ENCODE data around the gene MS4A10. TPM values are rescaled to one million over a fixed set of nuclear protein-coding genes. Genes with fewer than 3 reads are reported as not detected.

Gene MS4A10
- total and polyA plus RNA-seq, 9 donors: 0.36 TPM; not detected in 8

GRCh38 chr11:60792521-60792920 is 7.4 kb downstream of the MS4A10 start:
- Histone ChIP-seq H3K27me3 (no peaks in the 10 kb centered on the region), H3K36me3 (no peaks in the 10 kb centered on the region), H3K9me3 (no peaks in the 10 kb centered on the region), H3K4me3 (no peak overlapping the region), H3K4me1 (ENCODE audit: insufficient read depth) (no peaks in the 10 kb centered on the region), H3K27ac (no peak overlapping the region)
- no peak for DNase-seq
- TF ChIP-seq CTCF (IDR thresholded peaks at IDR 0.05) (no peak), EP300 (IDR thresholded peaks at IDR 0.05) (no peak), POLR2A (IDR thresholded peaks at IDR 0.05) (no peak)
- 79 to 84% (median 83%) methylated on average over 3 of the region's 3 CpGs for WGBS, 3 donors
- intact Hi-C loops (cut with DNase I): no loop called here

GRCh38 chr11:60795291-60795690 is 10.2 kb downstream of the MS4A10 start:
- Histone ChIP-seq H3K27ac (no peak overlapping the region), H3K27me3 (no peaks in the 10 kb centered on the region), H3K4me3 (no peak overlapping the region), H3K9me3 (no peaks in the 10 kb centered on the region), H3K36me3 (no peaks in the 10 kb centered on the region), H3K4me1 (ENCODE audit: insufficient read depth) (no peaks in the 10 kb centered on the region)
- intact Hi-C loops (cut with DNase I): no loop called here
- WGBS, 3 donors: 64 to 79% (median 72%) methylated on average over 6 of the region's 6 CpGs
- no peak for DNase-seq
- TF ChIP-seq EP300 (IDR thresholded peaks at IDR 0.05) (no peak), CTCF (IDR thresholded peaks at IDR 0.05) (no peak), POLR2A (IDR thresholded peaks at IDR 0.05) (no peak)

DNA sequence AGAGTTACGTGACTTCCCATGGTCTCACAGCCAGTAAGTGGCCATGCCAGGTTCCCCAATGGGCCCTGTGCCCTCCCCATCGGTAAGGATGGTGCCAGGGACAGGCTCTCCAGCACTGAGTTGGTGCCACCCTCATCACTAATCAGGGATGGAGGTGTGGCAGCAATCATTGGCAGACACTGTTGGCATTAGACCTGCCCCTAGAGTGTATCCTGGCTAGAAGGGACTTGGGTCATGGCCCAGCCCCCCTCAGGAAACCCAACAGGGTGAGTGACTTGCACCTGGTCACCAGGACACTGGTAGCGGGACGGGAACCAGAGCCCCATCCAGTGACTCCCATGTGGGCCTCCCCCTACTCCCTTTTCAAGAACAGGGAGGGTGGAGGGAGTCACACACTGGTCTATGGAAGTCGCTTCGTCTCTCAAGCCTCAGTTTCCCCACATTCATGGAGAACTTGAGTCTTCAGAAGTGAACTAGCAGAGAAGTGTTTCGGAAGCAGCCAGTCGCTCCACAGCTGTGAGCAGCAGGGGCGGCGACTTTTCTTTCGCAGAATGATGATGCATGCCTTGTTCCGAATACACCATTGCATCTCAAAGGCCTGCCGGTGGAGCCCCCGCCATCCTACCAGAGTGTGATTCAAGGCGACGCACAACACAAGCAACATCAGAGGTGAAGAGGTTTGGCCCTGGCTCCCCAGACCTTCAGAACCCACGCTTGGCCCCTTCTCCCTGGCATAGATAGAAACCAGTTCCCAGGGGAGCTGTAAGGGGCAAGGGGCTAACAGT is 12.9 kb downstream of the MS4A10 start:
- intact Hi-C loops (cut with DNase I): no loop called here
- no peaks in the 10 kb centered on the region for H3K4me1 ChIP-seq (ENCODE audit: insufficient read depth)
- no peak for TF ChIP-seq POLR2A (IDR thresholded peaks at IDR 0.05)
- no peak for TF ChIP-seq EP300 (IDR thresholded peaks at IDR 0.05)
- no peak for TF ChIP-seq CTCF (IDR thresholded peaks at IDR 0.05)
- WGBS, 3 donors: 84 to 88% (median 88%) methylated on average over 17 of the region's 17 CpGs
- DNase-seq: no peak
- no peak overlapping the region for H3K27ac ChIP-seq
- H3K36me3 ChIP-seq: no peaks in the 10 kb centered on the region
- no peak overlapping the region for H3K4me3 ChIP-seq
- no peaks in the 10 kb centered on the region for H3K9me3 ChIP-seq
- no peaks in the 10 kb centered on the region for H3K27me3 ChIP-seq

GRCh38 chr11:60798631-60799030 is 13.5 kb downstream of the MS4A10 start:
- no peak overlapping the region for H3K27ac ChIP-seq
- H3K36me3 ChIP-seq: no peaks in the 10 kb centered on the region
- H3K9me3 ChIP-seq: no peaks in the 10 kb centered on the region
- TF ChIP-seq POLR2A (IDR thresholded peaks at IDR 0.05) (no peak), EP300 (IDR thresholded peaks at IDR 0.05) (no peak), CTCF (IDR thresholded peaks at IDR 0.05) (no peak)
- H3K4me1 ChIP-seq (ENCODE audit: insufficient read depth): no peaks in the 10 kb centered on the region
- WGBS, 3 donors: 93 to 95% (median 93%) methylated on average over 3 of the region's 3 CpGs
- no peak for DNase-seq
- H3K4me3 ChIP-seq: no peak overlapping the region
- H3K27me3 ChIP-seq: no peaks in the 10 kb centered on the region
- intact Hi-C loops (cut with DNase I): no loop called here
